GM19438 (cell line): Measurements from ENCODE around the gene PPP5C.
"Not testable (repeated sequence)": the region's sequence is repeated elsewhere in the genome, so short reads cannot be mapped to it uniquely, and the experiment has no call there.

Source experiments
- ATAC-seq: cut with Tn5 transposase; IDR thresholded peaks from one replicate; pipeline ENCODE4 v1.9.1; 2021; ENCODE audit warnings: low read depth; ENCODE audit not compliant: unreplicated experiment

Gene PPP5C

DNA sequence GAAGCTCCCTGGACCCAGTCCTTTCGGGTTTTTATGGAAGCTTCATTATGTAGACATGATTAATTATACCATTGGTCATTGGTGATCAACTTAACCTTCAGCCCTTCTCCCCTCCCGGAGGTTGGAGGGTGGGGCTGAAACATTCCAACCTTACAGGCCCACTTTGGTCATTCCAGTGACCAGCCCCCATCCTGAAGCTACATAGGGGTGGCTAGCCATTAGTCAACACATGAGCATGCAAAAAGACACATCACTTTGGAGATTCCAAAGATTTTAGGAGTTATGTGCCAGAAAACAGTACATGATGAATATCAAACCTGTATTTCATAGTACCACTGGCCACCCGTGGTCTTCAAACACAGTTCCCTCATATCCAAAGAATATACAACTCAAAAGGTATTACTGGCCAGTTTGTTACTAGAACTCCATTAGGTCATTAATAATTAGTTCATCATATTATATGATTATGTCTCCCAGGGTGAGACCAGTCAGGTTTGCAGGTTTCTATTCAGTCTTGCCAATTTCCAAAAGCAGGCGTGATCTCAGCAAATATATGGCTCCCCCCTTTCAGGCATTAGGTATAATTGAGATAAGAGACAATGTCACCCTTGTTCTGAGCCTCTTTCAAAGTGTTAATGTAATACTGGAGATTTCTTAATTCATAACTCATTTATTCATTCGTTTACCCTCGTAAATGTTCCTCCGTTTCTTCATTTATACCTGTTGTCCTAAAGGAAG lies 11.1 kb downstream of the PPP5C start:
- no peak for ATAC-seq

DNA sequence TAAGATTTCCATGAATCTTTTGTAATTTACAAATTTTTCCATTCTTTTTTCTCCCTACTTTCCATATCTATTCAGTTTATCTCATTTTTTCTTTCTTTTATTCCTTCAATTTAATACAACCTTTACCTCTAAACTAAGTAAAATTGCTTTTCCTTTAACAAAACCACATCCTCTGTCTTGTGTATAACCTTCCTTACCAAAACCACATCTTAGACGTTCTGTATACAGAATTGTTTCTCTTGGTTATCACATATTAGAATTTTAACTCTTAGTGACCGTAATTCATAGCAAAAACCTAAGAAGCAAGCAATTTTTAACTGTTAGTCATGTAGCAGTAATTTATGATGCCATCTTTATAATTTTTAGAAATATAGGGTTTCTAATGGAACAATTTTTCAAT lies 15.0 kb downstream of the PPP5C start:
- ATAC-seq, result no peak

DNA sequence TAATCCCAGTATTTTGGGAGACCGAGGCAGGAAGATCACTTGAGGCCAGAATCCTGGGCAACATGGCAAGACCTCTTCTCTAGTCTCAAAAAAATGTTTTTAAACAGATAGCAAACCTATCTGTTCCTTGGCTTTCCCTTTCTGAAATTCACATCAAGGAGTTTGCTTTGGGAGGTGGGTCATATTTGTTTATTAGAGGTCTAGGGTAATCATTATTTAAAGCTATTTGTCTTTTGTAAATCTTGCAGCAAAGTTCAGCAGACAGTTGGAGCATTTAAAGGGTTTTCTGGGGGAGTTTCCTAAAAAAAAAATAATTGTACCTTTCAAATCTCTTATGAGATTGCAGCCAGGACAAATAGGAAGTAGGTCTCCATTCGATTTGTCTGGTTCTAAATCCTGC lies 17.5 kb downstream of the PPP5C start:
- ATAC-seq, result no peak

DNA sequence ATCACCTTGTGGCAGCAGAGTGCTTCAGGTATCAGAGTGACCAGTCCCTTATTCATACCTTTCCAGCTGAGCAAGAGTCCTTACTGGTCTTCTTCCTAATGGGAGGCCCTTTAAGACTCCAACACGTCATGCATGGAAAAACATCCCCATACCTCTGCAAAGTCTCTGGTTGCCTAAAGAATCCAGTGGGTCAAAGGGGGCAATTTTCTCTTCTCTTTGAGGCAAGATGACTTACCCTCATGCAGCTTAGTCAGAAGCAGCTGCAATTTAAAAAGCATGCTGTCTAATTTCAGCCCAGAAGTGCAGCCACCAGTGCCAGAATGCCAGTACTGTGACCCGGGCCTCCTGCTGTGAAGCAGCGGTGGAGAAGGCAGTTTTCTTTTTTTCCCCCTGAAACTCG lies 18.7 kb downstream of the PPP5C start:
- no peak for ATAC-seq

DNA sequence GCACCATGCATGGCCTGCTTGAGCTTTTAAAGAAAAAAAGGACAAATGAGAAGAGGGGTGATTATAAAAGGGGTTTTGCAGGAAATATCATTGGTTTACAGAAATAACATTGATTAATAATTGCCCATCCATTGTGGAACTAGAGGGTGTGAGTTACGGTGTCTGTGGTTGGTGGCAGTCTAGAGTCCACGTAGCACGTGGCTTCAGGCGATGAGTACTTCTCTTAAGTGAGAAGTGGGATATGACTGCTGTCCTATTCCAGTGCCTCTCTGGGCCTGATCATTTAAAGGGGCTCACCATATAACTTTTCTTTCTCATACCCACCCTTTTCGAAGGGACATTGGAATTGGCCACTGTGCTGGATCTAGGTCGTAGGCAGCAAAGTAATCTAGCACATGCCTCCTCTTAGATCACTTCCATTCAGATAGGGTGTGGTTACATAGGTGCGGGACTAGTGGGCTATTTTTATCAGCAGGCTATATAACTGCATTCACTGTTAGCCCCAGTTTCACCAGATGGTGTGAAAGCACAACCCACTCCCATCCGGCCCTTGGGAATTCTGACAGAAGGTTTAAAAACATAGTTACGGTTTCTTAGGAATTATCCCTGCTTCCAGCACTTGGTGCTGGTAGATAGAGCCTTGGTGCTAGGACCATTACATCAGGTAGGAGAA lies 19.9 kb downstream of the PPP5C start:
- no peak for ATAC-seq

DNA sequence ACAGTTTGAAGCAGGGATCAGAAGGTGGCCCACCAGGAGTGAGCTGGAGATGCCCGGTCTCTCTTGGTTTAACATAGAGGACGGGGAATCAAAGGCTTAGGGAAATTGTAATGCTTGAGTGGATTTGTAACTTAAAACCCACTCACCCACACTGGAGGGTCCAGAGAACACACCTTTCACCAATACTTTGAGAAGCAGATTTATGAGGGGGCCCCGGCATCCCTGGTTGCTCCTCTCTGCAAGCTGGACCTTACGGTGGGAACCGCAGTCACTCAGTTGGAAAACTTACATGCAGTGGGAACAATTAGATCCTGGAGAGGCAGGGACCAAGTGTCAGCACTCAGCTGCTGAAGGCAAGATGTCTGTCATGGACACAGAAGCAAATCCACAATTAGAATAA lies 20.5 kb downstream of the PPP5C start:
- no peak for ATAC-seq

DNA sequence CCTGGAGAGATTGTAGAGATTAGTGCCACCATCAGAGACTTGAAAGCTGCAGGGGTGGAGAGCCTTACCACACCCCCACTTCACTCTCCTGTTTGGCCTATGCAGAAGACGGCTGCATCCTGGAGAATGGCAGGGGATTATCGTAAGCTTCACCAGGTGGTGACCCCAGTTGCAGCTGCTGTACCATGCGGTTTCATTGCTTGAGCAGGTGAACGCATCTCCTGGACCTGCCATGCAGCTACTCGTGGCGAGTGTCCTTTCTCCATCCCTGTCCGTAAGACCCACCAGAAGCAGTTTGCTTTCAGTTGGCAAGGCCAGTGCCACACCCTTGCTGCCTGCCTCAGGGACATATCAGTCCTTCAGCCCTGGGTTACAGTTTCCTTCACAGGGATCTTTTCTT lies 21.2 kb downstream of the PPP5C start:
- no peak for ATAC-seq

DNA sequence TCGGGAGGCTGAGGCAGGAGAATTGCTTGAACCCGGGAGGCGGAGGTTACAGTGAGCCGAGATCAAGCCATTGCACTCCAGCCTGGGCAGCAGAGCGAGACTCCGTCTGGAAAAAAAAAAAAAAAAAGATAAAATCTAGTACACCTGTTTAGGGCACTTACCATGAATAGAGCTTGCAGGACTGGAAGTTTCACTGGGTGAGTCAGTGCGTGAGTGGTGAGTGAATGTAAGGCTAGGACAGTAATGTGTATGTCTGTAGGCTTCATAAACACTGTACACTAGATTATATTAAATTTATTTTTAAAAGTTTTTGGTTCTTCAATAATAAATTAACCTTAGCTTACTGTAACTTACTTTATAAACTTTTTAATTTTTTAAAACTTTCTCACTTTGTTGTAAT lies 22.9 kb downstream of the PPP5C start:
- ATAC-seq, result no peak

DNA sequence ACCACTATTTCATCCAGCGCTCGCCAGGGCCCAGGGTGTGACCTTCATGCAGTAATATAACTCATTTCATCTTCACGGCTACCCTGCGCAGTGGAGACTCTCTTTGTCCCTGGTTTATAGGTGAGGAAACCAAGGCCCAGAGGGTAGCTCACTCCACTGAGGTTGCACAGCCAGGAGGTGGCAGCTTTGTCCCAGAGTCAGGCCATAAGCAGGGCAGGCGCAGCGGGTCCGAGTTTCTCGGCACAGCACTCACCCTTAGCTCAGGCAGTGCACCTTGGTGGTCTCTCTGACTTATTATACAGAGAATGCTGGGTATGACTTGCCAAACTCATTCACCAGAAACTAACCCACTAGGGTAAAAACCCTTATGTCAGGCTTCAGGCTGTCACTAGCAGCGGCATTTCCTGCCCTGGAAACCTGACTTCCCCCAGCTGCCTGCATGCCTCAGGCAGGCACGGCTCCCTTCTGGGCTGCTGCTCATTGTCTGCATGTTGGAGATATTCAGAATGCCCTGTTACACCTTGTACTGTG lies 24.5 kb downstream of the PPP5C start:
- ATAC-seq, result no peak

DNA sequence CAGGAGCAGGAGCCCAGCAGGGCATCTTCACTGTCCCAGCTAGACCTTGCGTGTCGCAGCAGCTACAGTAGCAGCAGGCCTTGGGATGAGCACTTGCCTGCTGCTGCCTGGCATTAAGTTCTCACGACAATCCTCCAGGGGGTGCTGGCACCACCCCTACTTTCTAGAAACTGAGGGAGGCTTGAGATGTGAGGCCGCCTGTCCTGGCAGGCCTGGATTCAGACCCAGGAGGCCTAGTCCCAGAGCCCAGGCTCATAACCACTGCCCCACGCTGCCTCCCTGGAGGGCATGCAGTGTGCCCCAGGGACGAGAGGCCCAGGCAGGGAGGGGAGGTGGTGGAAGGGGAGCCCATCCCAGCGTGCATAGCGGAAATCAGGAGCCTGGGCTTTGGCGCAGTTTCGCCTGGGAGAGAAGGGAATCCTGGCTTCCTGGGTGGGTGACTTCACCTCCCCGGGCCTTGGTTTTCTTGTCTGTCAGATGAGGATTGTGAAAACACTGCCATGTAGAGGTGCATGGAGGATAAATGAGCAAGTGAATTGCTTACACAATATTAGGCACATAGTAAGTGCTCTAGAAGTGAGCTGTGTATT lies 26.1 kb downstream of the PPP5C start:
- ATAC-seq, result no peak

DNA sequence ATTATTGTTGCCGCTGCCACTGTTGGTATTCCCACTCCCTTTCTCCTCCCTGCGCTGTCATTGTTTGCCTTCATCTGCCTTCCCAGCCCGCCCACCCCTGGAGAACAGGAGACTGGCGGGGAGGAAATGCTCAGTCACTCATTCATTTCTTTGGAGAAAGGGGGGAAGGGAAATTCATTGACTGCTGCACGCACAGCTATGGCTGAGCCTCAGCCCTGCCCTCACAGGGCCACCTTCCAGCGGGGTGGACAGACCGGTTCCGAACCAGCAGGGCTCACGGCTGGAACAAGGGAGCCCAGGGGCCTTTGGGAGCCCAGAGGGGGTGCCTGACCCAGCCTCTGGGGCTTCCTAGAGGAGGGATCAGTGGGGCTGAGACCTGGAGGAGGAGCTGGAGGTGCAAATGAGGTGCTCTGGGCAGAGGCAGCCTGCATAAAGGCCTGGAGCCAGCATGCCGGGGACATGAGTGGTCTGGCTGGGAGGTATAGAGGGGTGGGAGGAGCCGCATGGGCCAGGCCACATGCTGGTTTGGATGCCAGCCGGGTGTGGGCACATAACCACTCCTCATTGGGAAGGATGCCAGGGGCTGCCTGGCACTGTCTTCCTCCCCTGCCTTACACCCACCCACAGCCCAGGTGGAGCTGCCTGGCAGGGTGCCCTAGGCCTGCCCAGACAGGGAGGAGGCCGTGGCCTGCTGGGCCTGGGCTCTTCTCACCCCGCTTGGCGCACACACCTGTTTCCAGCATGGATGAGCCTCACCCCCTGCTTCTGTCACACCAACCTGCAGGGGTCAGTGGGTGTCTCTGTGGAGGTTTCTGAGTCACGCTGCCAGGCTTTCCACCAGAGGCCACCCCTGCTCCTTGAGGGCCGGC lies 26.8 kb downstream of the PPP5C start:
- no peak for ATAC-seq

DNA sequence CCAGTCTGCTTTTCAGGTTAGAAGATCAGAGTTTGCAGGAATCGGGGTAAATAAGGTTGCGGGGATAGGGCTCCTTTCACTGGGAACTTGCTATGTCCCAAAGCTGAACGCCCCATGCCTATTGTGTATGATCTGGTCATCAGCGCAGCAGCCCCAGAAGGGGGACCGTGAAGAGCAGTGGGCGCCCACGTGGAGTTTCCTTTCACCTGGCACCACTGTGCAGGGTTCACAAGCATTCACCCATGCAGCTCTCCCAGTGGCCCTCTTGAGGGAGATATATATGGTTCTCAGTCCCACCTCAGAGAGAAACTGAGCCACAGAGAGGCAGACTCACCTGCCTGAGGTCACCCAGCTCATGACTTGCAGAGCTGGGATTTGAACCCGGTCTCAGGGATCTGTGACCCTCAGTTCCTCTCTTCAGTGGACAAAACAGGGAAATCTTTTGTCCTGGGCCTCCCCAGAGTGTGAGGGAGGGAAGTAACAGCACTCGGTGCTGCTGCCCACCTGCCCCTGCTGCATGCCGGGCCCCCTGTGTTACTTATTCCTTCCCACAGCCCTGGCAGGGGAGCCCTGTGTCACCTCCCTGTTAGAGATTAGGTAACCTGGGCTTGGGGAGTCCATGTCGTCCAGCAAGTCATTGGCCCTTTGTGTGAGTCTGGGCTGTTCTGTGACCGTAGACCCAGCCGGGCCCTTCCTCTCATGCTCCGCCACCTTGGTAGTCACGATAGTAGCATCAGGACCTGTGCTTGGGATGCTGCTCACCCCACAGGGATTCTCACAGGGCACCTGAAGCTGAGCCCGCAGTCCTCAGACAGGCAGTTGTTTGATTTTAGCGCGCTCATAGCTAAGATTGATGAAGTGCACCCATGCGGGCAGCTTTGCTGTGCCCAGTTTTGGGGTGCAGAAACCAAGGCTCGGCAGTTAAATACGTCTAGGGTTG lies 27.9 kb downstream of the PPP5C start:
- ATAC-seq, result no peak

DNA sequence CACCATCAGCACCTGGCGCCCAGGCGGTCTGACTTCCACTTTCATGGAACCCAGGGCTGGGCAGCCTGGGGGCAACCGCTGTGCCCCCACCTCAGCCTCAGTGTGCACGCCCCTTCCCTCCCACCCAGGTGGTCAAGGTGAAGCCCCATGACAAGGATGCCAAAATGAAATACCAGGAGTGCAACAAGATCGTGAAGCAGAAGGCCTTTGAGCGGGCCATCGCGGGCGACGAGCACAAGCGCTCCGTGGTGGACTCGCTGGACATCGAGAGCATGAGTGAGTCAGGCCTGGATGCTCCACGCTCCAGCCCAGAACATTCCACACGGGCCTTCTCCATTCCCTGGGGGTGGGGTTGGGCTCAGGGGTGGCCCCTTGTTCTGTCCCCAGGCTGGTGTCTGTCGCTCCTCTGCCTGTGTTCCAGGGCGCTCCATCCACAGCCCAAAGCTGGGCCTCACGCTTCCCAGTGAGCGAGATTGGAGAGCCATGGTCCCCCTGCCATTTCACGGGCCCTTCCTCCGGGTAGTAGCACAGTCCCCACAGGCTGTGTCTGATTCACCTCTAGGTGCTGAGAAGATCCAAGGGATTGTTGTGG lies 28.7 kb downstream of the PPP5C start:
- not testable (repeated sequence) for ATAC-seq

DNA sequence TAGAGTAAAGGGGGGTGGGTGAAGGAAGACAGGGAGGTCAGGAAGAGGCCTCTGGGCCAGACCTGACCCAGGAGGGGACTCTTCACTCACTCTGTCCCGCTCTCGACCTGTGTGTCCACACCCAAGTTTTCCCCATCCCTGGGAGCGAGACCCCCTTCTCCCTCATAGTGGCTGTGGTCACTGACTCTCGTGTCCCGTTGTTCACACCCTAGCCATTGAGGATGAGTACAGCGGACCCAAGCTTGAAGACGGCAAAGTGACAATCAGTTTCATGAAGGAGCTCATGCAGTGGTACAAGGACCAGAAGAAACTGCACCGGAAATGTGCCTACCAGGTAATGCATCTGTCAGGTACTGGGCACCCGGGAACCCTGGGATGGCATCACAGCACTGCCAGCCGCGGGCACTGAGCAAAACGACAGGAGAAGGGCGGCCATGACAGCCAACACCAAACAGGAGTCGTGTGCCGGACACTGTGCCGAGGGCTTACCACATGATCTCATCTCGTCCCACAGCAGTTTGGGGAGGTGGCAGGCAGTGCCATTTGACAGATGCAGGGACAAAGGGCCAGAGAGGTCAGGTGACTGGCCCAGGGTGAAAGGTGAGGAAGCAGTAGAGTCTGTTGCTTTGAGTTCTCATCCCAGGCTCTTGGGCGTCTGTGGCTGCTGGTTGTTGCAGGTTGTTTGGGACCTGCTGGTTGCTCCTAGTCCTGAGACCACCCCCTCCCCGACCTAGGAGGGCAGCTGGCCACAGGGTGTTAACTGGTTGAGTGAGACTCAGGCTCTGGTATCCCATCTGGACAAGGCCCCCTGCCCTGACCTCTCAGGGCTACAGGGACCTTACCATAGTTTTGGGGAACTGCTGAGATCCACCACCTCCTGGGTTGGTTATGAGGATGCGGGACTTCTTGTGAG lies 29.6 kb downstream of the PPP5C start:
- ATAC-seq, result no peak

DNA sequence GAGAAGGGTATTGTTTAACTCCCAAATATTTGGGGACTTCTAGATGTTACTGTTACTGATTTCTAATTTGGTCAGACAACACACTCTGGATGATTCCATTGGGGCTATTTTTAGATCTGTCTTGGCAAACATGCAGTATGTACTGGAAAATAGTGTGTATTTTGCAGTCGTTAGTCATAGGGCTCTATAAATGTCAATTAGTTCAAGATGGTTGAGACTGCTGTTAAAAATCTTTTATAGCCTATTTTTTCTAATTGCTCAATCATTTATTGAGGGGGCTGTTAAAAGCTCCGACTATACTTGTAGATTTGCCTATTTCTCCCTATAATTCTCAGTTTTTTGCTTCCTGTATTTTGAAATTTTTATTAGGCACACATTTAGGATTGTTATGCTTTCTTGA lies 31.4 kb downstream of the PPP5C start:
- ATAC-seq, result no peak

DNA sequence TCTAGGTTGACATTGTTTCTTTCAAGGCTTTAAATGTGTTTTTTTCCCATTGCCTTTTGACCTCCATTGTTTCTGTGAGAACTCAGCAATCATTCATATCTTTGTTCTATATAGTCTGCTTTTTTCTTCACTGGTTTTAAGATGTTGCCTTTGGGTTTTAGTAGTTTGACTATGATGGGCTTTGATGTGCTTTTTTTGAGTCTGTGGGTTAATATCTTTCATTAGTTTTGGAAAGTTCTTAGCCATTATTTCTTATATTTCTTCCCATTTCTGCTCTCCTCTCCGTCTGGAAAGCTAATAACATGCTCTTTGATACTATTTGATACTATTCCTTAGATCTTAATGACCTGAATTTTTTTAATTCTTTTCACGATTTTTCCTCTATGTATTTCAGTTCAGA lies 33.8 kb downstream of the PPP5C start:
- ATAC-seq, result no peak

DNA sequence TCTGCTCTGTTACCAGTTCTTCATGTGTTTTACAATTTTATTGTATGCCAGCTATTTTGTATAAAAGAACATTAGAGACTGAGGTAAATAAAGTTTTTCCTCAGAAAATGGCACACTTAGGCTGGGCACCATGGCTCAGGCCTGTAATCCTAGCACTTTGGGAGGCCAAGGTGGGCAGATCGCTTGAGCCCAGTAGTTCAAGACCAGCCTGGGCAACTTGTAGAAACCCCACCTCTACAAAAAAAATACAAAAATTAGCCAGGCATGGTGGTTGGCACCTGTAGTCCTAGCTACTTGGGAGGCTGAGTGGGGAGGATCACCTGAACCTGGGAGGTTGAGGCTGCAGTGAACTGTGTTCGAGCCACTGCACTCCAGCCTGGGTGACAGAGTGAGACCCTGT lies 34.5 kb downstream of the PPP5C start:
- no peak for ATAC-seq

DNA sequence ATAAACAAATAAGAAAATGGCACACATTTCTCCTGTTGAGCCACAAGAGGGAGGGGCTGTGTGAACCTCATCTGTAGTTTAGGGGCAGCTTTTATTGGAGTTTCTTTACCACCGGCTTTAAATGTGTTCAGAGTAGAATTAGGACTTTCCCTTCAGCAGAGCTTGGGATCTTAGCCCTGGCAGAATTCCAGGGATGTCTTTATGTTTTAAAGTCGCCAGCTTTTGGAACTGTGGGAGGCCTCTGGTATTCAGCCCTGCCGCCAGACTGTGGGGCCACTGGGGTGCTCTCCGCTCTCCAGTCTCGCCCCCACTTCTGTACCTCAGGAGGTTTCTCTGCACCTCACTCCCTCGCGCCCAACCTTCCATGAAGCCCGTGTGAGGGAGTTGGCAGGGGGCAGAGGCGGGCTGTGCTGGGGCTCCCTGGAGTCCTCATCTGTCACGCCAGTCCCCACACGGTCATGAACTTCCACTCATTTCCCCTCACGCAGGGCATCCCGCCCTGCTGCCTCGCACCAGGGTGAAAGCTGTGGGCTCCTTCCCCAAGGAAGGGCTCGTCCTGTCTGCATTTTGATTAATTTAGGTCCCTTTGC lies 35.0 kb downstream of the PPP5C start:
- ATAC-seq, result no peak
